Breast epithelium (tissue), 3 donors: ENCODE data around the gene RAB27A.

Source experiments
- CTCF ChIP-seq, 3 donors: fragments of 450-650 bp; IDR thresholded peaks; one replicate each; pipeline ENCODE4 v1.5.1; 2016 to 2017; ENCODE audit warnings: antibody characterized with exemption in 3 of 3, mild to moderate bottlenecking in 3 of 3, moderate library complexity in 3 of 3
- POLR2A ChIP-seq: fragments of 450-650 bp; IDR thresholded peaks from one replicate; pipeline ENCODE4 v1.6.1; 2016; ENCODE audit warnings: antibody characterized with exemption, mild to moderate bottlenecking, moderate library complexity

GRCh38 chr15:55277116-55277564 lies 12.5 kb downstream of the RAB27A start:
- TF ChIP-seq CTCF (IDR thresholded peaks at IDR 0.05) (no peak), POLR2A (no peak)
